A673 (cell line): Measurements from ENCODE around the gene RMI1. TPM values are rescaled to one million over a fixed set of nuclear protein-coding genes. Genes with fewer than 3 reads are reported as not detected.

Source experiments
- BruUV-seq: library from RNA; stranded (reverse); fragments of 400-500 nt; replicated peaks from 2 replicates; lab custom pipeline; 2021; lab: Mats Ljungman, UMichigan
- CTCF ChIA-PET: fragments of 300-600 bp; sonication (Branson Sonifier 250); formaldehyde crosslinking; loops from one replicate; lab custom pipeline; 2022; ENCODE audit warnings: antibody characterized with exemption; lab: Charles Lee
- POLR2A ChIA-PET: fragments of 300-600 bp; sonication (Branson Sonifier 250); formaldehyde crosslinking; loops from one replicate; lab custom pipeline; 2022; ENCODE audit warnings: antibody characterized with exemption; ENCODE audit not compliant: low non-redundant PET; lab: Charles Lee
- DNase-seq: peaks from one replicate; pipeline ENCODE4 v3.0.0-alpha.2; 2015; ENCODE audit warnings: low spot score
- H3K27ac ChIP-seq: fragments of 200-600 bp; sonication (generic); 2 replicates; pipeline ENCODE4 v1.5.1; 2016; ENCODE audit warnings: mixed run types, low read depth, mild to moderate bottlenecking, mixed read lengths, antibody characterized with exemption, low read length; ENCODE audit not compliant: poor library complexity, severe bottlenecking
- H3K27me3 ChIP-seq: fragments of 200-600 bp; sonication (generic); replicated peaks from 2 replicates; pipeline ENCODE4 v1.6.1; 2017; ENCODE audit warnings: mixed run types, low read depth, mild to moderate bottlenecking, mixed read lengths, antibody characterized with exemption, low read length; ENCODE audit not compliant: insufficient read depth, poor library complexity
- H3K36me3 ChIP-seq: fragments of 200-600 bp; sonication (generic); 2 replicates; pipeline ENCODE4 v1.6.1; 2016; ENCODE audit warnings: mixed run types, mild to moderate bottlenecking, mixed read lengths, antibody characterized with exemption, low read length; ENCODE audit not compliant: insufficient read depth, poor library complexity, severe bottlenecking
- H3K4me1 ChIP-seq: fragments of 200-600 bp; sonication (generic); 2 replicates; pipeline ENCODE4 v1.6.1; 2017; ENCODE audit warnings: mixed run types, mild to moderate bottlenecking, mixed read lengths, antibody characterized with exemption, low read length; ENCODE audit not compliant: insufficient read depth, poor library complexity, severe bottlenecking
- H3K4me3 ChIP-seq: fragments of 200-600 bp; sonication (generic); 2 replicates; pipeline ENCODE4 v1.5.1; 2016; ENCODE audit warnings: low read depth, mixed run types, mild to moderate bottlenecking, mixed read lengths, low read length; ENCODE audit not compliant: poor library complexity, severe bottlenecking
- H3K9me3 ChIP-seq: fragments of 200-600 bp; sonication (generic); 2 replicates; pipeline ENCODE4 v1.6.1; 2016; ENCODE audit warnings: mixed run types, low read depth, mild to moderate bottlenecking, mixed read lengths, antibody characterized with exemption, low read length; ENCODE audit not compliant: poor library complexity, severe bottlenecking
- EZH2 ChIP-seq: fragments of 200-600 bp; sonication (generic); IDR thresholded peaks from 2 replicates; pipeline ENCODE4 v1.6.1; 2017; ENCODE audit warnings: borderline replicate concordance, low read depth, mild to moderate bottlenecking, mixed read lengths, antibody characterized with exemption, low read length; ENCODE audit not compliant: poor library complexity, severe bottlenecking
- intact Hi-C: fragments of 100-400 bp; cut with micrococcal nuclease; formaldehyde crosslinking; loops from one replicate; pipeline ENCODE4 v1.10.0; 2022; ENCODE audit not compliant: unreplicated experiment
- total RNA-seq: library from RNA; stranded (reverse); gene quantifications from 2 replicates; pipeline ENCODE4 v1.2.3, GENCODE V29; 2021
- TF ChIP-seq, protein P1 (sequence below): fragments of 300-800, 200-600 bp; sonication (generic); conservative IDR thresholded peaks from 2 replicates; pipeline ENCODE4 v1.5.1; 2017; ENCODE audit warnings: low read depth, mild to moderate bottlenecking, antibody characterized with exemption, low read length, moderate library complexity, mixed read lengths

RMI1 gene
- total RNA-seq, 1 experiment from 2014 or later = 36.4 TPM

DNA sequence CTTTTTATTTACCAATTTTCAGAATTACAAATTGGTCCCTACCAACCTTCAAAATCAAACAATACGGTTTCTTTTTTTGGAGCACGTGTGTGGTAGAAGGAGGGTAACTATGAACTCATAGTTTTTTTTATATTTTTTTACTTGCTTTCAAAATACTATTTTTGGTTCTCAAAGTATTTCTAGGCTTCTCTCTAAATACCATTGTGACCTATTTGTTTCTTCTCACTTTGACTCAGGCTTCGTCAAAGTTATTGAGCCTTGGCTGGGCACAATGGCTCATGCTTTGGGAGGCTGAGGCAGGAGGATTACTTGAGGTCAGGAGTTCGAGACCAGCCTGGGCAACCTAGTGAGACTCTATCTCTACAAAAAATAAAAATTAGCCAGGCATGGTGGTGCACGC lies 47.8 kb upstream of the RMI1 start:
- no TSS peak for BruUV-seq
- TF ChIP-seq, protein P1, sequence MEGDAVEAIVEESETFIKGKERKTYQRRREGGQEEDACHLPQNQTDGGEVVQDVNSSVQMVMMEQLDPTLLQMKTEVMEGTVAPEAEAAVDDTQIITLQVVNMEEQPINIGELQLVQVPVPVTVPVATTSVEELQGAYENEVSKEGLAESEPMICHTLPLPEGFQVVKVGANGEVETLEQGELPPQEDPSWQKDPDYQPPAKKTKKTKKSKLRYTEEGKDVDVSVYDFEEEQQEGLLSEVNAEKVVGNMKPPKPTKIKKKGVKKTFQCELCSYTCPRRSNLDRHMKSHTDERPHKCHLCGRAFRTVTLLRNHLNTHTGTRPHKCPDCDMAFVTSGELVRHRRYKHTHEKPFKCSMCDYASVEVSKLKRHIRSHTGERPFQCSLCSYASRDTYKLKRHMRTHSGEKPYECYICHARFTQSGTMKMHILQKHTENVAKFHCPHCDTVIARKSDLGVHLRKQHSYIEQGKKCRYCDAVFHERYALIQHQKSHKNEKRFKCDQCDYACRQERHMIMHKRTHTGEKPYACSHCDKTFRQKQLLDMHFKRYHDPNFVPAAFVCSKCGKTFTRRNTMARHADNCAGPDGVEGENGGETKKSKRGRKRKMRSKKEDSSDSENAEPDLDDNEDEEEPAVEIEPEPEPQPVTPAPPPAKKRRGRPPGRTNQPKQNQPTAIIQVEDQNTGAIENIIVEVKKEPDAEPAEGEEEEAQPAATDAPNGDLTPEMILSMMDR = no peak
- TF ChIP-seq EZH2 = no peak
- no peak overlapping the region for H3K4me3 ChIP-seq
- H3K27ac ChIP-seq = no peak overlapping the region
- DNase-seq = no peak
- H3K9me3 ChIP-seq = no peaks in the 10 kb centered on the region
- intact Hi-C loops = no loop called here
- H3K4me1 ChIP-seq = peaks cover 46% of the 10 kb centered on the region
- CTCF ChIA-PET = no interaction called here
- no peaks in the 10 kb centered on the region for H3K36me3 ChIP-seq
- no peaks in the 10 kb centered on the region for H3K27me3 ChIP-seq
- POLR2A ChIA-PET = no interaction called here

DNA sequence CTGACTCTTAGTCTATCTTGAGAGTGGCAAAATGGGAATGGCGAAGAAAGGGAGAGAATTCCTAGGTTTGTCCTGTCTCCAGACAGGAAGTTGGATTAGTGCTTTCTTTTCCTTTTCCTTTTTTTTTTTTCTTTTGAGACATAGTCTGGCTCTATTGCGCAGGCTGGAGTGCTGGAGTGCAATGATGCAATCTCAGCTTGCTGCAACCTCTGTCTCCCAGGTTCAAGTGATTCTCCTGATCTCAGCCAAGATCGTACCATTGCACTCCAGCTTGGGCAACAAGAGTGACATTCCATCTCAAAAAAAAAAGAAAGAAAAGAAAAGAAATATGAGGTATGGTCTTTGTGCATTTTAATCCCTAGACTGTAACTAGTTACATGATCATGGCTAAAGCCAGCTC lies 46.8 kb upstream of the RMI1 start:
- TF ChIP-seq, protein P1 = no peak
- no peak for TF ChIP-seq EZH2
- POLR2A ChIA-PET = interaction anchor here (0.7 kb wide), 2 partner anchors 308 to 346 kb away, joined by 3 to 7 read pairs; no protein-coding TSS in a partner anchor
- no TSS peak for BruUV-seq

DNA sequence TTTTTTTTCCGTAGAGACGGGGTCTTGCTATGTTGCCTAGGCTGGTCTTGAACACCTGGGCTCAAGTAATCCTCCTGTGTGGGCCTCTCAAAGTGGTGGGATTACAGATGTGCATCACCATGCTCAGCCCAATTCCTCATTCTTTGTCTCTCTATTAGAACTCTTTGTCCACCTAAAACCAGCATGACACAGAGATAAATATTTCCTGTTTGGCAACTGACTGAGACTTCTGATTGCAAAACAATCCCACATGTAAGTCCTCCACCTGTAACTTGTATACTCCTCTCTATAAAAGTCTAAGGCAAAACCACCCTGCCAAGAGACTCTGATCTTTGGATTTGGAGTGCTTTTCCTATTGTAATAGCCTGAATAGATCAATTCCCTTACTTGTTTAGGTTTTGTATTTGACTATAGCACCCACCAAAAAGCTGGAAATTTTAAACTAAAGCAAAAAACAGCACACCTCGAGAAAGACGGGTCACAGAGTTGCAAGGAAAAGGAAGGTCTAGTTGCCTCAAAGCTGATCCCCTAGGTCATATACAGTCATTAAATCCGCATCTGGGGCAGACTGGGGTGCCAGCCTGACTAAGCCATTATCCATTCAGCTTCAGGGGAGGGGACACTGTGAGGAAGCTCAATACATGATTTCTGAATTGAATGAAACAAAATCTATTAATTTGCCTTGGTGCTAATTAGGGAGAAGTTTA lies 45.9 kb upstream of the RMI1 start:
- peak; percentile 71 for DNase-seq
- intact Hi-C loops = no loop called here
- Histone ChIP-seq H3K4me3 (no peak overlapping the region), H3K4me1 (peaks cover 46% of the 10 kb centered on the region), H3K36me3 (no peaks in the 10 kb centered on the region), H3K27me3 (no peaks in the 10 kb centered on the region), H3K9me3 (no peaks in the 10 kb centered on the region), H3K27ac (peak overlapping the region; percentile 66)
- BruUV-seq = no TSS peak
- ChIA-PET POLR2A (interaction anchor here (0.9 kb wide), 1 partner anchor 330 kb away, joined by 3 read pairs; no protein-coding TSS in a partner anchor), CTCF (no interaction called here)
- TF ChIP-seq, protein P1 = no peak
- no peak for TF ChIP-seq EZH2

More for the DNA sequence above, 46.8 kb upstream of the RMI1 start:
- CTCF ChIA-PET = no interaction called here
- Histone ChIP-seq H3K27me3 (no peaks in the 10 kb centered on the region), H3K9me3 (no peaks in the 10 kb centered on the region), H3K36me3 (no peaks in the 10 kb centered on the region), H3K27ac (peak overlapping the region; percentile 66), H3K4me3 (no peak overlapping the region), H3K4me1 (peaks cover 46% of the 10 kb centered on the region)
- peak; percentile 35 for DNase-seq
- intact Hi-C loops = no loop called here
